CD4-positive, alpha-beta T cell treated with Interleukin-15 for 1 hour (primary cell): ENCODE data around the gene SERPINA1.
"Not testable (repeated sequence)": the region's sequence is repeated elsewhere in the genome, so short reads cannot be mapped to it uniquely, and the experiment has no call there.

ENCODE experiments used
- DNase-seq: peaks from one replicate; pipeline ENCODE4 v3.0.0-alpha.2; 2020

The SERPINA1 gene

GRCh38 chr14:94368956-94369355 is 19.4 kb downstream of the SERPINA1 start:
- no peak for DNase-seq

- DNase-seq, result no peak
Measured at GRCh38 chr14:94368243-94368590, 20.2 kb downstream of the SERPINA1 start.

DNA sequence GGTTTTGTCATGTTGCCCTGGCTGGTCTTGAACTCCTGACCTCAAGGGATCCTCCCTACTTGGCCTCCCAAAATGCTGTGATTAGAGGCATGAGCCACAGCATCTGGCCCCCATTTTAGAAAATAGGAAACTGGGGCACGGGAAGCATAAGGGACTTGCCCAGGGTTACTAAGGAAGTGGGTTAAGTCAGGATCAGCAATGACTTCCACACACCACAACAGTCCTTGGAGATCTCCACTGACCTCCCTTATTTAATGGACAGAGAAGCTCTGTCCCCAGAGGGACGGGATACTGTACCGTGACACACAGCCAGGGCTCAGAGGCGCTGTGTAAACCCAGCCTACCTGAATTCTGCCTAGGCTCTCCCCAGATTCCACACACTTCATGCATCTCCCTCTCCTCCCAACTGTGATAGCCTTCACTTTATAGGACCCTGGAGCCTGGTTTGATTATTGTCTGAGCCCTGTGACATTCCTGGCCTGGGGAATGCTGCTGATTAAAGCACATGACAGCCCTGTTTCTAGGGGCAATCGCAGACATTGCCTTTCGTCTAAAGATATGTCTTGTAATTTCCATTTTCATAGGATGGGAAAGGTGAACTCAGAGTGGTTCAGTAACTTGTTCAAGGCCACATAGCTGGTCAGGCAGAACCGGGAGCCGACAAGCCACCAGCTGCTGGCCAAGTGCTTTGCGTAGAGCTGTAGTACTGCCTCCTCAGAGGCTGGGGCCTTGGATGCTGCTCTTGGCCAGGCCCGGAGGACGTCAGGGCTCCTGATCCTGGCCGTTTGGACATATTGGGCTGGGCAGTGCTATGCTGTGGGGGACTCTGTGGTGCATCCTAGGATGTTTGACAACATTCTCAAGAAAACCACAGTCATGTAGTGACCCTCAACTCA is 20.8 kb downstream of the SERPINA1 start:
- DNase-seq, result peak; percentile 49

- no peak for DNase-seq
Measured at GRCh38 chr14:94366146-94366915, 22.1 kb downstream of the SERPINA1 start, which contains the start of gene SERPINA2. Gene SERPINA2, minus strand, starts transcription at chr14:94366698.

DNA sequence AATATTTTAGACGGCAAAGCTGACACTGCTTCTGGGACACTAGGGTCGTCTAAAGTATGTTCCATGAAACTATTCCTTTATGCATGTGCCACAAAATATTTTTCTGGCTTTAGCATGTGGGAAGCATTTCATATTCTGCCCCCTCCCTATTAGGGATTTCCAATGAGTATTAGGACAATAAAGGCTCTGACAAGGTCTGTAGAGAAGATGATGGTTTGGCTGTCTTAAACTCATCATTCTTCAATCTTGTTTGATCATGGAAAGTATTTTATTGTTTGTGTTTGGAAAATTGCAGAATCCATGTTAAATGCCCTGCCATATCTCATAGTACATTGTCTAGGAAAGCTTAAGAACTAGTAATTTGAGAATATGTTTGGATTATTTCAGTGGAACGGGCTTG is 22.8 kb downstream of the SERPINA1 start:
- no peak for DNase-seq

DNA sequence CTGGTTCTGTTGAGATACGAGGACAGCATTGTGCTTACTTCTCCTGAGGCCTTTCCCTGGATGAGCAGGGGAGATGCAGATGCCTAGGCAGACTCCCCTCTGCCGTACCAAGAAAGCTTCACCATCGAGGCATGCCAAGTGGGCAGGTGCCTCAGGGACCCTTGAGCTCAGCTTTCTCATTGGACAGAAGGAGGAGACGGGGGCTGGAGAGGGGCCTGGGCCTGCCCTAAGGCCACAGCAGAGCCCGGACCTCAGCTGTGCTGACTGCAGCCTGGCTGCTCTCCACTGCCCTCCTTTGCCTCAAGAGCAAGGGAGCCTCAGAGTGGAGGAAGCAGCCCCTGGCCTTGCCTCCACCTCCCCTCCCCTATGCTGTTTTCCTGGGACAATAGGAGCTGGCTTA is 23.4 kb downstream of the SERPINA1 start:
- no peak for DNase-seq

GRCh38 chr14:94364037-94364436 is 24.4 kb downstream of the SERPINA1 start:
- no peak for DNase-seq

- DNase-seq, result no peak
Measured at GRCh38 chr14:94363151-94363624, 25.2 kb downstream of the SERPINA1 start.

DNA sequence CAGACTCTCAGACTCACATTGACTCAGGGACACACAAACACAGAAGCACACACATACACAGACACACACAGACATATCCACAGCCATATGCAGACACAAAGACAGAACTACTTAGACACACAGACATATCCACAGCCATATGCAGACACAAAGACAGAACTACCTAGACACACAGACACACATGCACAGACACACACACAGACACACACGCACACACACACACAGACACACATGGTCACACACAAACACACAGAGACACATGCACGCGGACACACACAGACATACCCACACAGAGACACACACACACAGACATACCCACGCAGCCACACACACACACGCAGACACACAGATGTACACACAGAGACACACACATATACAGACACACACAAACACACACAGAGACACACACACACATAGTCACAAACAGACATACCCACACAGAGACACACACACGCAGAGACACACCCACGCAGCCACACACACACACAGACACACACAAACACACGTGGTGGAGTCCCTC is 25.7 kb downstream of the SERPINA1 start:
- no peak for DNase-seq

DNA sequence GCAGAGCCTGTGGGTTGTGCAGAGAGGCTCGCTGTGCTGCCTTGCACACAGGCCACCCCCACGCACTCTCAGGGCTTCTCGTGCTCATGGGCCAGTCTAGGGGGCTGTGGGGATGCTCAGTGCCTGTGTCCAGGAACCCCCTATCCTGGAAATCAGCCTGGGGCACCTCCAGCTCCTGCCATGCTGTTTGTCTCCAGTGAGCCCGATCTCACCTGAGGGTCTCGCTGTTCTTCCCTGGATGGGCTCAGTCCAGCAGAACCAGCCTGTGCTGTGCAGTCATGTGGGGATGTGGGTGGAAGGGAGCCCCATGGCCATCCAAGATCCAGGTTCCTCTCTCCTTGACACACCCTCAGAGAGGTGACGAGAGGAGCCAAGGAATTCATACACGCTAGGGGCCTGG is 26.7 kb downstream of the SERPINA1 start:
- no peak for DNase-seq

DNA sequence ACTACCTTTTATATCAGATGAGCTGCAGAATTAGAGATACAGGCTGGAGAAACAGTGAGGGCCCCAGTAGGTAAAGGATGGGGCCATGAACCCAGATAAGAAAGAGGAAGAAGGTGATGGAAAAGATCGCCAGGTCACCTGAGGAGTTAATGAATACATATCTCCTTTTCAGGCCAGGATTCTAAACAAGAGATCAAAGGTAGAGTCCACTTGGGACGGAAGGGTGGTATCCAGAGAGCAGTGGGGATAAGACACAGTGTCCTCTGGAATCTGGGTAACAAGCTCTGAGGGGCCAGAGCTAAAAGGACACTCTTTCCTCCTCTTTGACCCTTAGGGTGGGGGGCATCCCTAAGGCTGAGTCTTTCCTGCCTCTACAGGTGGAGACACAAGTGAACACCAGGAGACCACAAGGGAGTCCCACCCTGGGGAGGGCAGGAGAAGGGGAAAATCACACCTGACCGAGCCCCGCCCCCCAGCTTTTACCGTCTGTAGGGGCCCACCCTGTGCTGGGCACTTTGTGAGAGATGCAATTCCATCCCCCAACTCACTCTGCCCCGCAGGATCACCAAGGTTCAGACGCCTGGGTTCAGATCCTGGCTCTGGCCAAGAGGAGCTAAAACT is 27.3 kb downstream of the SERPINA1 start:
- no peak for DNase-seq

GRCh38 chr14:94357166-94357565 is 31.2 kb downstream of the SERPINA1 start:
- no peak for DNase-seq

GRCh38 chr14:94356379-94357056 is 31.9 kb downstream of the SERPINA1 start:
- no peak for DNase-seq

- peak; percentile 36 for DNase-seq
Measured at GRCh38 chr14:94355191-94355794, 33.1 kb downstream of the SERPINA1 start.

GRCh38 chr14:94354638-94355185 is 33.7 kb downstream of the SERPINA1 start:
- no peak for DNase-seq

DNA sequence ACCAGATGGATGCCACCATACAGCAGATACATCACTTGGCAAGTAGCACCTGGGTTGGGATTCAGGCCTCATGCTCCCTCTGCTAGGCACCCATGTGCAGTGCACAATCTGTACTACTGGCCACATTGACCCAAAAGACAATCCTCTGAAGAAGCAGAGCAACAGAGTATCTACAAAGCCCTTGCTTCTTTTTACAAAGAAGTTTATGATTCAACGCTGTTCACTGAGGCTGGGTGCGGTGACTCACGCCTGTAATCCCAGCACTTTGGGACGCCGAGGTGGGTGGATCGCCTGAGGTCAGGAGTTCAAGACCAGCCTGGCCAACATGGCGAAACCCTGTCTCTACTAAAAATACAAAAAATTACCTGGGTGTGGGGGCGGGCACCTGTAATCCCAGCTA is 34.2 kb downstream of the SERPINA1 start:
- DNase-seq, result not testable (repeated sequence)

DNA sequence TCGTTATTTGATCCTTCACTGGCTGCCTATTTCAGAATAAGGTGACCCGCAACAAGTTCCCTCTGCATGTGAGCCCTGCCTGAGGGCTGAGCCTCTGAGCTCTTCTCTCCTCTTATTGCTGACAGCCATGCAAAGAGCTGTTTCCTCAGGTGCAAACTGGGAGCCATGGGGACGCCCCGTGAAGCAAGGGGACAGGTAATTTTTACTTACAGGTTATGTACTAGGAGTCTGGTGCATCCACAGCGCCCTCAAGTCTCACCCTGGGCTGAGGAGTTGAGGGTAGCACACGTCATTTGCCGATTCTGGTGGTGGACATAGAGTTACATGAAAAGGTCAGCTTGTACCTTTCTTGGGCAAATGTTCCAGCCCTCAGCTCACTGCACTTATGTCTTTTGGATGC is 39.1 kb downstream of the SERPINA1 start:
- no peak for DNase-seq

GRCh38 chr14:94348836-94349235 is 39.6 kb downstream of the SERPINA1 start:
- DNase-seq, result no peak

GRCh38 chr14:94346841-94347240 is 41.6 kb downstream of the SERPINA1 start:
- no peak for DNase-seq

GRCh38 chr14:94346065-94346786 is 42.2 kb downstream of the SERPINA1 start:
- peak; percentile 60 for DNase-seq
